Smooth muscle cell (in vitro differentiated cells): ENCODE results near the gene ZCCHC14. TPM values are rescaled to one million over a fixed set of nuclear protein-coding genes. Genes with fewer than 3 reads are reported as not detected.
"Not testable (repeated sequence)": the region's sequence is repeated elsewhere in the genome, so short reads cannot be mapped to it uniquely, and the experiment has no call there.

Experiments
- DNase-seq: peaks from one replicate; lab custom pipeline; 2025; ENCODE audit not compliant: unreplicated experiment; lab: John Stamatoyannopoulos, UW
- H2AFZ ChIP-seq: fragments of 200-600 bp; sonication (generic); 2 replicates; pipeline ENCODE4 v1.6.0; 2016; ENCODE audit warnings: antibody characterized with exemption, low read depth, mild to moderate bottlenecking
- H3F3A ChIP-seq: fragments of 200-600 bp; sonication (generic); 2 replicates; pipeline ENCODE4 v1.6.0; 2017; ENCODE audit warnings: antibody characterized with exemption, low read depth
- H3K27ac ChIP-seq: fragments of 200-600 bp; sonication (generic); 2 replicates; pipeline ENCODE4 v1.5.1; 2016; ENCODE audit warnings: low read depth, mild to moderate bottlenecking
- H3K27me3 ChIP-seq: fragments of 200-600 bp; sonication (generic); 2 replicates; pipeline ENCODE4 v1.6.1; 2016; ENCODE audit warnings: low read depth, mild to moderate bottlenecking
- H3K36me3 ChIP-seq: fragments of 200-600 bp; sonication (generic); 2 replicates; pipeline ENCODE4 v1.5.1; 2016; ENCODE audit warnings: low read depth
- H3K4me1 ChIP-seq: fragments of 200-600 bp; sonication (generic); 2 replicates; pipeline ENCODE4 v1.5.1; 2016; ENCODE audit warnings: low read depth
- H3K4me2 ChIP-seq: fragments of 200-600 bp; sonication (generic); 2 replicates; pipeline ENCODE4 v1.6.0; 2016; ENCODE audit warnings: mild to moderate bottlenecking
- H3K4me3 ChIP-seq: fragments of 200-600 bp; sonication (generic); 2 replicates; pipeline ENCODE4 v1.5.1; 2016; ENCODE audit warnings: mild to moderate bottlenecking
- H3K79me2 ChIP-seq: fragments of 200-600 bp; sonication (generic); 2 replicates; pipeline ENCODE4 v1.6.0; 2016; ENCODE audit warnings: low read depth, mild to moderate bottlenecking
- H3K9ac ChIP-seq: fragments of 200-600 bp; sonication (generic); 2 replicates; pipeline ENCODE4 v1.6.0; 2016; ENCODE audit warnings: low read depth
- H3K9me3 ChIP-seq: fragments of 200-600 bp; sonication (generic); replicated peaks from 2 replicates; pipeline ENCODE4 v1.5.1; 2016; ENCODE audit warnings: low read depth
- H4K20me1 ChIP-seq: fragments of 200-600 bp; sonication (generic); 2 replicates; pipeline ENCODE4 v1.6.0; 2016; ENCODE audit warnings: low read depth
- CTCF ChIP-seq: fragments of 200-600 bp; sonication (generic); IDR thresholded peaks from 2 replicates; pipeline ENCODE4 v1.5.1; 2017; ENCODE audit warnings: borderline replicate concordance, mild to moderate bottlenecking, antibody characterized with exemption; ENCODE audit not compliant: insufficient read depth, poor library complexity, severe bottlenecking
- WGBS: methylation state at CpG from one replicate; pipeline ENCODE4 v1.1.7; 2016; ENCODE audit warnings: low lambda C conversion rate; 5-methylcytosine and 5-hydroxymethylcytosine counted together
- polyA plus RNA-seq: library from polyadenylated mRNA; unstranded; fragments of >200 nt; fragmentation: Nextera tagmentation; extraction: Ambion mirVana; gene quantifications from 2 replicates; pipeline ENCODE4 v1.2.1, GENCODE V29; 2016
- total RNA-seq: library from RNA; depleted of rRNA; stranded (reverse); fragments of >200 nt; gene quantifications from 2 replicates; pipeline ENCODE4 v1.2.3, GENCODE V29; 2014

The ZCCHC14 gene
- total and polyA plus RNA-seq, 2 experiments from 2014 or later, result 4.6 to 8.5 TPM

GRCh38 chr16:87390641-87391323, 102.0 kb downstream of the ZCCHC14 start:
- TF ChIP-seq CTCF, result no peak

GRCh38 chr16:87389914-87390313, 102.9 kb downstream of the ZCCHC14 start:
- H3K9me3 ChIP-seq, H3K4me3 ChIP-seq, H3K9ac ChIP-seq, H3K4me2 ChIP-seq, H3K36me3 ChIP-seq, H3K27me3 ChIP-seq, DNase-seq, H2AFZ ChIP-seq: not testable (repeated sequence)
- Histone ChIP-seq H3F3A (peaks cover 35% of the 10 kb centered on the region), H3K79me2 (peaks cover 23% of the 10 kb centered on the region), H3K27ac (peak overlapping the region; percentile 92), H4K20me1 (peaks cover 23% of the 10 kb centered on the region), H3K4me1 (peaks cover 12% of the 10 kb centered on the region)
- WGBS, result 97% methylated on average over 9 of the region's 9 CpGs

More at GRCh38 chr16:87390641-87391323, 102.0 kb downstream of the ZCCHC14 start:
- Histone ChIP-seq H3K9me3 (no peaks in the 10 kb centered on the region), H2AFZ (no peak overlapping the region), H3K27me3 (no peaks in the 10 kb centered on the region), H3K4me2 (peak overlapping the region; percentile 94), H3K4me3 (peak overlapping the region; percentile 76), H3K9ac (peak overlapping the region; percentile 94), H4K20me1 (peaks cover 31% of the 10 kb centered on the region), H3F3A (peaks cover 35% of the 10 kb centered on the region), H3K79me2 (peaks cover 31% of the 10 kb centered on the region), H3K4me1 (peaks cover 12% of the 10 kb centered on the region), H3K27ac (peak overlapping the region; percentile 92), H3K36me3 (no peaks in the 10 kb centered on the region)
- WGBS, result 98% methylated on average over 24 of the region's 24 CpGs
- DNase-seq, result no peak

GRCh38 chr16:87389245-87389644, 103.6 kb downstream of the ZCCHC14 start:
- 91% methylated on average over 5 of the region's 5 CpGs for WGBS
- no peak overlapping the region for H2AFZ ChIP-seq
- H3K79me2 ChIP-seq, result peaks cover 16% of the 10 kb centered on the region
- H3F3A ChIP-seq, result peaks cover 35% of the 10 kb centered on the region
- DNase-seq, result no peak
- no peak for TF ChIP-seq CTCF
- H4K20me1 ChIP-seq, result peaks cover 16% of the 10 kb centered on the region
- no peak overlapping the region for H3K4me3 ChIP-seq
- H3K36me3 ChIP-seq, result no peaks in the 10 kb centered on the region
- H3K4me2 ChIP-seq, result peak overlapping the region; percentile 74
- no peaks in the 10 kb centered on the region for H3K9me3 ChIP-seq
- H3K9ac ChIP-seq, result no peak overlapping the region
- H3K27me3 ChIP-seq, result no peaks in the 10 kb centered on the region
- peaks cover 12% of the 10 kb centered on the region for H3K4me1 ChIP-seq
- H3K27ac ChIP-seq, result peak overlapping the region; percentile 92

GRCh38 chr16:87388818-87389134, 104.0 kb downstream of the ZCCHC14 start:
- H3K4me3 ChIP-seq, result peak overlapping the region; percentile 31
- no peak overlapping the region for H2AFZ ChIP-seq
- H3K79me2 ChIP-seq, result peaks cover 11% of the 10 kb centered on the region
- peaks cover 11% of the 10 kb centered on the region for H4K20me1 ChIP-seq
- H3K9ac ChIP-seq, result peak overlapping the region; percentile 39
- no peaks in the 10 kb centered on the region for H3K9me3 ChIP-seq
- H3K27me3 ChIP-seq, result no peaks in the 10 kb centered on the region
- H3K27ac ChIP-seq, result peak overlapping the region; percentile 92
- no peak for DNase-seq
- H3F3A ChIP-seq, result peaks cover 35% of the 10 kb centered on the region
- H3K36me3 ChIP-seq, result no peaks in the 10 kb centered on the region
- peaks cover 12% of the 10 kb centered on the region for H3K4me1 ChIP-seq
- no peak for TF ChIP-seq CTCF
- 81% methylated on average over 1 of the region's 1 CpG for WGBS
- H3K4me2 ChIP-seq, result peak overlapping the region; percentile 74
